Heart left ventricle (tissue), 16 donors: ENCODE measurements around the gene GOLGA1. TPM values are rescaled to one million over a fixed set of nuclear protein-coding genes. Genes with fewer than 3 reads are reported as not detected.
A peak's percentile ranks its signal among the peaks of the same experiment; 100 is the strongest.

ENCODE experiments used
- ATAC-seq, 4 donors: fragments of 200-7000 bp; cut with Tn5 transposase; one replicate each; pipeline ENCODE4 v1.9.1; 2020 to 2022; ENCODE audit warnings: moderate library complexity in 4 of 4, mild to moderate bottlenecking in 3 of 4, moderate number of reproducible peaks in 1 of 4
- DNase-seq, 5 donors: peaks; one replicate each; pipeline ENCODE4 v3.0.0-alpha.2; 2020
- H3K27ac ChIP-seq, 12 donors: fragments of 200-600 bp; sonication (generic) in 4 of 12; one replicate each; pipeline versions ENCODE4 v1.5.0 to v1.8.0; 2016 to 2022; ENCODE audit warnings: mild to moderate bottlenecking in 2 of 12
- H3K27me3 ChIP-seq, 9 donors: fragments of 200-600 bp; sonication (generic) in 2 of 9; one replicate each; pipeline versions ENCODE4 v1.5.1 to v1.8.0; 2016 to 2022; ENCODE audit warnings: mild to moderate bottlenecking in 3 of 9
- H3K36me3 ChIP-seq, 9 donors: fragments of 200-600 bp; sonication (generic) in 2 of 9; one replicate each; pipeline versions ENCODE4 v1.5.0 to v1.8.0; 2018 to 2022; ENCODE audit warnings: mild to moderate bottlenecking in 2 of 9
- H3K4me1 ChIP-seq, 12 donors: fragments of 200-600 bp; sonication (generic) in 4 of 12; one replicate each; pipeline versions ENCODE4 v1.5.0 to v1.8.0; 2016 to 2022; ENCODE audit warnings: mild to moderate bottlenecking in 3 of 12
- H3K4me3 ChIP-seq, 12 donors: fragments of 200-600 bp; sonication (generic) in 4 of 12; one replicate each; pipeline versions ENCODE4 v1.5.0 to v1.8.0; 2017 to 2022; ENCODE audit warnings: mild to moderate bottlenecking in 9 of 12, moderate library complexity in 4 of 12
- H3K9me3 ChIP-seq, 12 donors: fragments of 200-600 bp; sonication (generic) in 4 of 12; one replicate each; pipeline versions ENCODE4 v1.5.0 to v1.8.0; 2016 to 2022; ENCODE audit warnings: mild to moderate bottlenecking in 1 of 12
- CTCF ChIP-seq, 12 donors: fragments of 200-600 bp; sonication (generic) in 4 of 12; IDR thresholded peaks; one replicate each; pipeline versions ENCODE4 v1.5.0 to v1.8.0; 2018 to 2022; ENCODE audit warnings: antibody characterized with exemption in 12 of 12, mild to moderate bottlenecking in 5 of 12
- POLR2A ChIP-seq, 2 donors: fragments of 450-650 bp; IDR thresholded peaks; one replicate each; pipeline ENCODE4 v1.6.1; 2017; ENCODE audit warnings: antibody characterized with exemption in 2 of 2, mild to moderate bottlenecking in 2 of 2, moderate library complexity in 2 of 2
- WGBS, 4 donors: extraction: QIAGEN DNeasy Blood & Tissue Kit in 2 of 4; methylation state at CpG; one replicate each; pipeline versions ENCODE4 v1.1.5 to v1.1.7; 2013 to 2018; 5-methylcytosine and 5-hydroxymethylcytosine counted together
- intact Hi-C, 10 donors: fragments of 100-400 bp; cut with DNase I; formaldehyde crosslinking; loops; one replicate each; pipeline versions ENCODE4 v1.11.1 to v1.14.2; 2022
- polyA plus RNA-seq, 2 donors: library from polyadenylated mRNA; stranded (reverse); fragments of 200-250 nt; gene quantifications; one replicate each; pipeline ENCODE4 v1.2.3, GENCODE V29; 2013
- total RNA-seq, 9 donors: library from RNA; depleted of rRNA in 2 of 9; stranded (reverse); fragments of >200 nt in 2 of 9; fragmentation: NEBNext Ultra II Directional in 3 of 9; extraction: Animal tissue kit (Norgen Biotek cat#: 25700) in 3 of 9; gene quantifications; one replicate each; pipeline versions ENCODE4 v1.1.0 to v1.2.4, GENCODE V29; 2016 to 2023
- donor health status: ischemic (EF 13 %, LVEDD 7.1; RV severe dilation, severe dysfunction).
- donor health status: healthy with polysubstance abuse.
- donor health status: DM: no; HTN: yes; CAD: no.
- donor health status: DM: no; HTN: no; CAD: no.
- donor health status: ischemic (EF 25% LVEDD 6.9; RV normal size, moderate dysfunction).
- donor health status: ischemic (EF 25% LVEDD 5.7; RV mildly dilated, moderate dysfunction).
- donor health status: healthy.
- donor health status: DM: yes; HTN: yes; CAD: no.
- donor health status: ischemic (EF 35%, LVEDD 5.7; RV mildly dilated, moderate dysfunction).
- donor health status: nonischemic (EF 11% LVEDD 7.7; RV severe dilation, severe dysfunction).
- donor health status: DM: yes; HTN: yes; CAD: no.
- donor health status: PGD.
- donor health status: ischemic (EF 29% LVEDD 5.4; RV normal size, mild dysfunction).
- donor health status: nonischemic (EF 23%, LVEDD 6.1; RV moderate dilation, normal function).

GOLGA1 gene
- total and polyA plus RNA-seq, 11 donors, result 5.8 to 22.9 (median 15.4) TPM

DNA sequence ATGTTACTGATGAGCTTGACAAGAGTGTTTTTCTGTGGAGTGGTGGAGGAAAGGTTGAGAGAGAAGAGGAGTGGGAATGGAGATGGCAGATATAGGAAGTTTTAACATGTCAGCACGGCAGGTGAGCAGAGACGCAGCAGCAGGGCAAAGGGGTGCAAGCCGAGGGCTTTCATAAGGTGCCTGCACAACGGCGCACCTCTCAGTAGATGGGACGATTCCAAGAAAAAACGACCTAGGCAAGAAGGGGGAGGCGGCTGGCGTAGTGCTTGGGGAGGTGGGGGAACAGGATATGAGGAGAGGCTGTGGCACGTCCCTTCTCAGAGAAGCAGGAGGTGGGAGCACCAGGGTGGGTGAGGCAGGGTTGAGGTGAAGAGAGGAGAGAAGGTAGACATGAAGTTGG, 54.4 kb downstream of the GOLGA1 start:
- no peak for TF ChIP-seq CTCF (IDR thresholded peaks at IDR 0.05)
- TF ChIP-seq POLR2A (IDR thresholded peaks at IDR 0.05), result no peak
- H3K4me1 ChIP-seq, result no peaks in the 10 kb centered on the region
- peaks cover 0 to 100% (median 92%) of the 10 kb centered on the region in 9 donors for H3K36me3 ChIP-seq
- no peaks in the 10 kb centered on the region for H3K27me3 ChIP-seq
- no peak overlapping the region for H3K4me3 ChIP-seq
- DNase-seq (no peak), ATAC-seq (no peak)
- intact Hi-C loops, result no loop called here
- WGBS, 4 donors, result 81 to 89% (median 86%) methylated on average over 10 of the region's 10 CpGs
- H3K9me3 ChIP-seq, result no peaks in the 10 kb centered on the region
- H3K27ac ChIP-seq, result no peak overlapping the region

GRCh38 chr9:124885551-124885950, 55.3 kb downstream of the GOLGA1 start:
- no peak for DNase-seq
- Histone ChIP-seq H3K36me3 (peaks cover 0 to 100% (median 92%) of the 10 kb centered on the region in 9 donors), H3K4me1 (no peaks in the 10 kb centered on the region), H3K4me3 (no peak overlapping the region), H3K9me3 (no peaks in the 10 kb centered on the region), H3K27me3 (no peaks in the 10 kb centered on the region), H3K27ac (no peak overlapping the region)
- 93 to 96% (median 95%) methylated on average over 4 of the region's 4 CpGs for WGBS, 4 donors
- intact Hi-C loops, result no loop called here
- TF ChIP-seq CTCF (IDR thresholded peaks at IDR 0.05), result no peak
- no peak for TF ChIP-seq POLR2A (IDR thresholded peaks at IDR 0.05)
- ATAC-seq, result no peak

DNA sequence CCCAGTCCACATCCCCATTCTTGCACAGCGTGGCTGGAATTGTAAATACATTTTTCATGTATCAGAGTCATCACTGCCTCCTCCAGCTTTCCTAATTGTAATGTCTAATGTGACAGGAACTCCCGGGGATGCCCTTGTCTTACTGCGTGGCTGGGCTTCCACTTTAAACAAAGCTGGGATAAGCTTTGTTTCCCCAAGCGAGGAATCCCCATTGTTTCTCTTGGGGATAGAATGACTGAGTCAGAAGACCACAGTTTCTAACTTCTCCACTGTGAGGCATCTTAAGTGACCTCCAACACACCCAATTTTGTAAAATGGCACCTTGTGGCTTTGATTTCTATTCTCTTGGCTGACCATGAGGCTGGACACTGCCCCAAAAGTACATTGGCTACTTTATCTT, 56.5 kb downstream of the GOLGA1 start:
- 73 to 84% (median 82%) methylated on average over 4 of the region's 4 CpGs for WGBS, 4 donors

GRCh38 chr9:124882231-124882630, 58.7 kb downstream of the GOLGA1 start:
- 74 to 84% (median 77%) methylated on average over 11 to 13 of the region's 13 CpGs for WGBS, 4 donors
- H3K4me3 ChIP-seq, result no peak overlapping the region
- no peaks in the 10 kb centered on the region for H3K27me3 ChIP-seq
- DNase-seq (peak in 1 of 5 donors; percentile 4), ATAC-seq (no peak)
- no peaks in the 10 kb centered on the region for H3K4me1 ChIP-seq
- TF ChIP-seq POLR2A (IDR thresholded peaks at IDR 0.05) (no peak), CTCF (IDR thresholded peaks at IDR 0.05) (no peak)
- peaks cover 0 to 100% (median 92%) of the 10 kb centered on the region in 9 donors for H3K36me3 ChIP-seq
- H3K9me3 ChIP-seq, result no peaks in the 10 kb centered on the region
- no peak overlapping the region for H3K27ac ChIP-seq
- intact Hi-C loops, result no loop called here

More for the DNA sequence above, 56.5 kb downstream of the GOLGA1 start:
- TF ChIP-seq CTCF (IDR thresholded peaks at IDR 0.05), result no peak
- no peak for TF ChIP-seq POLR2A (IDR thresholded peaks at IDR 0.05)
- Histone ChIP-seq H3K9me3 (no peaks in the 10 kb centered on the region), H3K4me3 (no peak overlapping the region), H3K36me3 (peaks cover 0 to 100% (median 92%) of the 10 kb centered on the region in 9 donors), H3K4me1 (no peaks in the 10 kb centered on the region), H3K27me3 (no peaks in the 10 kb centered on the region), H3K27ac (no peak overlapping the region)
- intact Hi-C loops, result no loop called here
- ATAC-seq (no peak), DNase-seq (peak in 1 of 5 donors; percentile 6)
